NCI-H2227 (cell line): Measurements from ENCODE around the gene AGBL1.

ENCODE experiments used
- DNase-seq: peaks from one replicate; lab custom pipeline; 2025; ENCODE audit not compliant: unreplicated experiment; lab: John Stamatoyannopoulos, UW

The AGBL1 gene

GRCh38 chr15:86162641-86163040 lies 83.0 kb downstream of the AGBL1 start:
- DNase-seq = no peak

DNA sequence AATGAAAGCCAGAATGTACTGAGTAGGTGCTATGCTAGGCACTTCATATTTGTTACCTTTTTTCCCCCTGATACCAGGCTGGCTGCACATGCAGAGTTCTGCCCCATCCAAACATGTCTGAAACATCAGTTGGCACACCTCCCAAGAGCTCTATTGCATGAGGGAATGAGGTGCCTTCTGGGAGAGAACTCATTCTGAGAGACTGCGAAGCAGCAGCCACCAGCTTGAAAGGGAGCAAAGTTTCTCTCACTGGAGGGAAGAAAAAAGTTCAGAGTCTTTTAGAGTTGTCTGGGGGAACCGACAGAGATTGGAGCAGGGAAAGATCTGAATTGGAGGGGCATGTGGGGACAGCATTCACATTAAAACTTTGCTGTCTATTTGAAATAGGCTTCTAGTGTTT lies 84.1 kb downstream of the AGBL1 start:
- DNase-seq = no peak

GRCh38 chr15:86164232-86164898 lies 84.7 kb downstream of the AGBL1 start:
- DNase-seq = no peak

DNA sequence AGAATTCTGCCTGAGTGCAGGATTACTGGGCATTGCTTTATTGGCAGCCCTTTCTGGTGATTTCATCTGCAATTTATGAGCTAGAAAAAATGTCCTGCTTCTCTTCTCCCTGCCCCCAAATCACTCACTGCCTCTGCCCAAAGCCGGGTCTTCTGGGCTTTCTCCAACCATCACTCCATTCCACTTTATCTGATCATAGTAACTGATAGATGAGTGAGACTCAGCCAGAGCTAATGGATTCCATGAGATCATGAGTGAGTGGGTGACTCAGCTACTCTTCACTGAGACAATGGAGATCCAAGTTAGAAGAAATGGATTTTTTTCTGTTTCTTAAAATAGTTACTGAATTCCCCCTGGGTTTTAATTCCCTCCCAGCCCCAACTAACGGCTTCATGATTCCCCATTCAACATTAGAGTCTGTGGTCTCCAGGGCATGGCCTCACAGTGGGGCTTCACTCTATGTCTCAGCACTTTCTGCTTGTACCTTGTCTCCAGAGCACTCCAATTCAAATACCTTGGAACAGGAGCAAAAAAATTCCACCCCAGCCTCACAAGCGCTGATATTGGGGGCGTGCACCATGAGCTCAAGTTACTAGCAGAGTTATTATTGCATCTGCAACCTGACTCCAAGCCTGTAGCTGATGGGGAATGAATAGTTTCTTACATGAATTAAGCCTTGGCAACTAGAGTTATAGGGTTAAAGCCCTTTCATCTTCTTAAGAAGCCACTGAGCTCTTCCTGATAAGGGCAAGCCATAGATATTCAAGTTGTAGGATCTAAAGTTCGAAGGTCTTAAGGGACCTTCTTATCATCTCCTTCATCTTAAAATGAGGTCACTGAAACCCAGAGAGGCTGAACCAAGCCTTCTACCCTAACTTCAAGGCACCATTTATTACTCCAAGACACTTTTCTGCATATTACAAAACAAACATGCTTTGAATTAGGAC lies 85.9 kb downstream of the AGBL1 start:
- no peak for DNase-seq

- DNase-seq = no peak
Measured at GRCh38 chr15:86167841-86168240, 88.2 kb downstream of the AGBL1 start.

DNA sequence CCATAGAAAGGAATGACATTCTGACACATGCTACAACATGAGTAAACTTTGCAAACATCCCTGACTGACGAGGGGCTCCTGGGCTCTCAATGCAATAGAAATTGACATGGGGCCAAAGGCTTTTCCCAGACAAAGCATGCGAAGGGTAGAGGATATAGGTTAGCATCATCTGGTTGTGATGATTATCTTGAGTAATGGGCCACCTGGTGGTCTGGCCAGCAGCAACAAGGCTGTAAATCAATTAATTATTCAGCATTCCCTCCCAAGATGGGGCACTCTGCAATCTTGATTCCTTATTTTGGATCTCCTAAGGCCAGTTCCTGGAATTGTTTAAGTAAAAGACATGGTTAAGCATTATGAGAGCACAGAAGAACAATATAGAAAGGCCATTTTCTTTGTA lies 99.2 kb downstream of the AGBL1 start:
- no peak for DNase-seq

GRCh38 chr15:86183596-86184491 lies 104.2 kb downstream of the AGBL1 start:
- DNase-seq = no peak

- DNase-seq = no peak
Measured at GRCh38 chr15:86193716-86194380, 114.2 kb downstream of the AGBL1 start.

DNA sequence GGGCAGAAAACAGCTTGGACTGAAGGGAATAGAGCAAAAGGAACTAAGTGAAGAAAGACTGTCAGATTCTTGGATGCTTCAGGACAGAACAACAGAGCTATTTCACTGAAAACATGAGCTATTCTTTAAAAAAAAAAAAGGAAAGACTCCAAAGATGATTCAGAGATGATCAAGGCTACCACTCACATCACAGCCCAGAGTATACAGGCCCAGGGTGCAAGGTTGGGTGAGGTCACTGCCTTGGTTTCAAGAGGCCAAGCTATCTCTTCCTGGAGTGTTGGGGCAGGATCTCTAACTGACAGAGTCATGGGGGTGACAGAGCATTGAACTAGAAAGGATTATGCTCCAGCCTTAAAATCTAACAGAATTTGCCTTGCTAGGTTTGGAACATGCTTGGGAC lies 118.1 kb downstream of the AGBL1 start:
- DNase-seq = no peak

GRCh38 chr15:86199467-86200145 lies 119.9 kb downstream of the AGBL1 start:
- no peak for DNase-seq

DNA sequence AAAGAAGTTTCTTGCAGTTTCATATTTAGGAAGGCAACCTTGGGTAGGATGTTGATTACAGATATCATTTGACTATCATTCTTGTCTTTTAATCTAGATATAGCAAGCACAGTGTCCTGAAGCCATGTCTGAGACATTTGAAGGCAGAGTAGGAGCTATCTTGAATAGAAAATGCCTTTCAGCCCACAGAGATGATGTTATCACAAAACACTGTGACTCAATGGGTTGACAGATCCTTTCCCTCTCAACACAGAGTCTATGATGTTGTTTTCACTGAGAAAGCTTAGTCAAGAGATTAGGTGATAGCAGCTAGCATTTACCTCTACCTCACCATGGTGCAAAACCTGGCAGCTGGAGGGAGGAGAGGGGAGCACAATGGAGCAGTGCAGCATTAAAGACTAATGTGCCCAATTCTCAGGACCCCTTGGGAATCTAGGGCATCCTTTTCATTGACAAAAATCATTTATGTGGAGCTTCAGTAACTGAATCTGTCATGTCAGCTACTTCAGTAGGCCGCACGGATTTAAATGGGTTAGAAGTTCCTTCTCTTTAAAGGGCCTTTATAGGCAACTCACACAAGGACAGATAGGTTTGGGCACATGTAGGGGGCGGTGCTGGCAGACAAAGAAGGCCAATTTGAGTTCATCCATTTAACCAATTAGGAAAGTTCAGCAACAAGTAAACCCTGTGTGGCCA lies 121.8 kb downstream of the AGBL1 start:
- no peak for DNase-seq

DNA sequence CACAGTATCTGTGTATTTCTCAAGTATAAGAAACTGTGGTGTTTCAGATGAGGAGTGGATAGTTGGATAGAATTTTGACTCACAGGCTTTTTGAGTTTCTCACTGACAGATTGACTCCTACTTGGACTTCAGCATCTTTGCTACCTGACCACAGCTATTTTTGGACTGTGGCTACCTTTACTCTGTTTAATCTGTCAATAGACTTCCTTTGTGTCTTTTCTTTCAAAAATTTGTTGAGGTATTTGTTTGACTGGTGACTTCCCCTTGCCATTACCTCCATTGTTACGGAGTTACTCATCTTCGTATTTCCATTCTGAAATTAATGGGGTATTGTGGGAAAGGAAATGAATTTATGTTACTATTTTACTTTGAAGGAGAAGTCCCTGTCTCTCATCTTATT lies 123.8 kb downstream of the AGBL1 start:
- no peak for DNase-seq

- DNase-seq = no peak
Measured at GRCh38 chr15:86205096-86205495, 125.4 kb downstream of the AGBL1 start.

GRCh38 chr15:86213420-86213819 lies 133.7 kb downstream of the AGBL1 start:
- no peak for DNase-seq

GRCh38 chr15:86213888-86214287 lies 134.2 kb downstream of the AGBL1 start:
- no peak for DNase-seq

DNA sequence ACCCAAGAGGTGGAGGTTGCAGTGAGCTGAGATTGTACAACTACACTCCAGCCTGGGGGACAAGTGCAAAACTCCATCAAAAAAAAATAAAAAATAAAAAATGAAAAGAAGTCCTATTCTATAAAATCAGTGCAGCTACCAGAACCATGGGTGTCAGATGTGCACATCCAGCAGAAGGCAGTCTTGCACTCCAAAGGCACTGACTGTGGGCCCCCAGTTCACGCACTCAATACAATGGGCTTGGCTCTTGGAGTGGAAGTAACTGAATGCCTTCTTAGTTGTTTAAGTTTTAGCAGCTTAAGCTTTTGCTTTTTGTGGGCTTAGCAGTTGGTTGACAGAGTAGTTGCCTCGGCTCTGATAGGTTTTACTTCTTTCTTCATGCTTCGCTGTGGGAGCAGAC lies 141.4 kb downstream of the AGBL1 start:
- DNase-seq = no peak

- DNase-seq = no peak
Measured at GRCh38 chr15:86229306-86229705, 149.6 kb downstream of the AGBL1 start.

GRCh38 chr15:86229936-86230335 lies 150.3 kb downstream of the AGBL1 start:
- no peak for DNase-seq

- DNase-seq = no peak
Measured at GRCh38 chr15:86231864-86232721, 152.4 kb downstream of the AGBL1 start.
